HEK293 (cell line): ENCODE results near the gene CEP350.

ENCODE experiments used
- PBX3 ChIP-seq: sonication (generic); formaldehyde crosslinking; IDR thresholded peaks from 2 replicates; pipeline ENCODE4 v1.8.1; 2022; ENCODE audit warnings: mild to moderate bottlenecking, moderate library complexity, missing genetic modification reagents
- ZBTB10 ChIP-seq: fragments of 450-650 bp; formaldehyde crosslinking; IDR thresholded peaks from 2 replicates; pipeline ENCODE4 v1.5.1; 2016; ENCODE audit warnings: missing biosample characterization, missing genetic modification characterization
- ZBTB48 ChIP-seq: fragments of 450-650 bp; formaldehyde crosslinking; IDR thresholded peaks from 2 replicates; pipeline ENCODE4 v1.5.1; 2016; ENCODE audit warnings: missing biosample characterization, missing genetic modification characterization
- ZBTB6 ChIP-seq: fragments of 450-650 bp; formaldehyde crosslinking; IDR thresholded peaks from 2 replicates; pipeline ENCODE4 v1.5.1; 2017; ENCODE audit warnings: missing biosample characterization, missing genetic modification characterization
- ZEB2 ChIP-seq: fragments of 450-650 bp; formaldehyde crosslinking; IDR thresholded peaks from 2 replicates; pipeline ENCODE4 v1.5.1; 2016; ENCODE audit warnings: missing biosample characterization, missing genetic modification characterization
- ZNF146 ChIP-seq: fragments of 450-650 bp; formaldehyde crosslinking; IDR thresholded peaks from 2 replicates; pipeline ENCODE4 v1.5.1; 2016; ENCODE audit warnings: missing biosample characterization, missing genetic modification characterization
- ZNF2 ChIP-seq: fragments of 450-650 bp; formaldehyde crosslinking; IDR thresholded peaks from 2 replicates; pipeline ENCODE4 v1.5.1; 2016; ENCODE audit warnings: missing biosample characterization, missing genetic modification characterization
- ZNF214 ChIP-seq: fragments of 450-650 bp; formaldehyde crosslinking; IDR thresholded peaks from 2 replicates; pipeline ENCODE4 v1.5.1; 2017; ENCODE audit warnings: missing biosample characterization, mild to moderate bottlenecking, missing genetic modification characterization, borderline replicate concordance
- ZNF324 ChIP-seq: fragments of 450-650 bp; formaldehyde crosslinking; IDR thresholded peaks from 2 replicates; pipeline ENCODE4 v1.5.1; 2016; ENCODE audit warnings: missing biosample characterization, missing genetic modification characterization
- ZNF391 ChIP-seq: fragments of 450-650 bp; formaldehyde crosslinking; IDR thresholded peaks from 2 replicates; pipeline ENCODE4 v1.5.1; 2016; ENCODE audit warnings: low read depth, missing biosample characterization, missing genetic modification characterization, borderline replicate concordance
- ZNF501 ChIP-seq: fragments of 450-650 bp; formaldehyde crosslinking; IDR thresholded peaks from 2 replicates; pipeline ENCODE4 v1.5.1; 2016; ENCODE audit warnings: missing biosample characterization, missing genetic modification characterization
- ZNF548 ChIP-seq: fragments of 450-650 bp; formaldehyde crosslinking; IDR thresholded peaks from 2 replicates; pipeline ENCODE4 v1.5.1; 2016; ENCODE audit warnings: missing biosample characterization, missing genetic modification characterization
- ZNF555 ChIP-seq: fragments of 450-650 bp; formaldehyde crosslinking; conservative IDR thresholded peaks from 2 replicates; pipeline ENCODE4 v1.5.1; 2017; ENCODE audit warnings: missing biosample characterization, mild to moderate bottlenecking, missing genetic modification characterization, inconsistent platforms
- ZNF561 ChIP-seq: fragments of 450-650 bp; IDR thresholded peaks from 2 replicates; pipeline ENCODE4 v1.5.1; 2018; ENCODE audit warnings: missing biosample characterization, missing genetic modification characterization, borderline replicate concordance
- ZNF621 ChIP-seq: fragments of 450-650 bp; formaldehyde crosslinking; IDR thresholded peaks from 2 replicates; pipeline ENCODE4 v1.5.1; 2017; ENCODE audit warnings: missing biosample characterization, missing genetic modification characterization
- ZNF623 ChIP-seq: fragments of 450-650 bp; formaldehyde crosslinking; IDR thresholded peaks from 2 replicates; pipeline ENCODE4 v1.5.1; 2016; ENCODE audit warnings: missing biosample characterization, missing genetic modification characterization
- ZNF704 ChIP-seq: fragments of 450-650 bp; formaldehyde crosslinking; IDR thresholded peaks from 2 replicates; pipeline ENCODE4 v1.5.1; 2016; ENCODE audit warnings: missing biosample characterization, missing genetic modification characterization
- ZNF785 ChIP-seq: fragments of 450-650 bp; formaldehyde crosslinking; IDR thresholded peaks from 2 replicates; pipeline ENCODE4 v1.5.1; 2016; ENCODE audit warnings: missing biosample characterization, missing genetic modification characterization
- ZSCAN23 ChIP-seq: fragments of 450-650 bp; formaldehyde crosslinking; IDR thresholded peaks from 2 replicates; pipeline ENCODE4 v1.5.1; 2016; ENCODE audit warnings: missing biosample characterization, missing genetic modification characterization
- ZSCAN30 ChIP-seq: fragments of 450-650 bp; IDR thresholded peaks from 2 replicates; pipeline ENCODE4 v1.5.1; 2018; ENCODE audit warnings: missing biosample characterization, mild to moderate bottlenecking, missing genetic modification characterization, moderate library complexity
- ZXDB ChIP-seq: fragments of 450-650 bp; formaldehyde crosslinking; IDR thresholded peaks from 2 replicates; pipeline ENCODE4 v1.5.1; 2016; ENCODE audit warnings: missing biosample characterization, missing genetic modification characterization
- TF ChIP-seq, protein P1 (sequence below): fragments of 450-650 bp; formaldehyde crosslinking; IDR thresholded peaks from 2 replicates; pipeline ENCODE4 v1.5.1; 2016; ENCODE audit warnings: missing biosample characterization, missing genetic modification characterization
- TF ChIP-seq, protein P2 (sequence below): fragments of 450-650 bp; formaldehyde crosslinking; IDR thresholded peaks from 2 replicates; pipeline ENCODE4 v1.5.1; 2016; ENCODE audit warnings: missing biosample characterization, missing genetic modification characterization
- TF ChIP-seq, protein P3 (sequence below): fragments of 450-650 bp; formaldehyde crosslinking; IDR thresholded peaks from 2 replicates; pipeline ENCODE4 v1.5.1; 2017; ENCODE audit warnings: missing biosample characterization, missing genetic modification characterization
- TF ChIP-seq, protein P4 (sequence below): fragments of 450-650 bp; formaldehyde crosslinking; IDR thresholded peaks from 2 replicates; pipeline ENCODE4 v1.5.1; 2016; ENCODE audit warnings: missing biosample characterization, missing genetic modification characterization

Gene CEP350

DNA sequence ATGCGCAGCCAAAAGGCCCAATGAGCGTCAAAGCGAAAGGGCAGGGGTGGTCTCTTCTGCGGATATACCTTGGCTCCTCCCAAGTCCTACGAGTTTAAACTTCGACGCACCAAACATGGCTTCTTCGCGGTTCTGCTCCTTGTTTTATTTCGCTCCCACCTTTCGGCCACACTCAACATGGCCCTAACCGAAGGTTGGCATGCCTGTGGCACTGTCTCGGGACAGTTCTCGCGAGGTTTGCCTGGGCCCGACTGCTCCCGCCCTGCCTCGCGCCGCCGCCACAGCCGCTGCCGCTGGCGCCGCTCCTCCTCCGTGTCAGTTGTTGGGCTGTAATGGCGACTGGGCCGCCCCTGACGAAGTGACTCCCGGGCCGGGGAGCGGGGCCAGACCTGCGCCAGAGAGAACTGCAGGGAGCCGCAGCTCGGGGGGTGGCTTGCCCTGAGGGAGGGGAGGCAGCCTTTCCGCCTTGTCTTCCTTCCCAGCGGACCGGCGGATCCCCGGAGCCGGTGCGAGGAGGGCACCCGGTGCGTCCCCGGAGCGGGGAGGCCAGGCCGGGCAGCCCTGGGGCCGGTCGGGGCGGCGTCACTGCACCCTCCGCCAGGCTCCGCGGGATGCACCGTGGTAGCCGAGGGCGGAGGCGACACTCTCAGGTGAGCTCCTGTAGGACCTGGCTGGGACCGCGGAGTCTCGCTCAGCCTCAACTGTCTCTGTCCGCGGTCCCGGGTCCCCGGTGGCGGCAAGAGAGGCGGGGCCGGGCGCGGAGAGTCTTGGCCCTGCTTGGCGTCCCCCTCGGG is at the start of gene CEP350 (continued):
- TF ChIP-seq, protein P1, sequence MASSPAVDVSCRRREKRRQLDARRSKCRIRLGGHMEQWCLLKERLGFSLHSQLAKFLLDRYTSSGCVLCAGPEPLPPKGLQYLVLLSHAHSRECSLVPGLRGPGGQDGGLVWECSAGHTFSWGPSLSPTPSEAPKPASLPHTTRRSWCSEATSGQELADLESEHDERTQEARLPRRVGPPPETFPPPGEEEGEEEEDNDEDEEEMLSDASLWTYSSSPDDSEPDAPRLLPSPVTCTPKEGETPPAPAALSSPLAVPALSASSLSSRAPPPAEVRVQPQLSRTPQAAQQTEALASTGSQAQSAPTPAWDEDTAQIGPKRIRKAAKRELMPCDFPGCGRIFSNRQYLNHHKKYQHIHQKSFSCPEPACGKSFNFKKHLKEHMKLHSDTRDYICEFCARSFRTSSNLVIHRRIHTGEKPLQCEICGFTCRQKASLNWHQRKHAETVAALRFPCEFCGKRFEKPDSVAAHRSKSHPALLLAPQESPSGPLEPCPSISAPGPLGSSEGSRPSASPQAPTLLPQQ (tag by site-specific recombination): peak; percentile 9; the same call in 1 of the 2 replicates
- TF ChIP-seq ZSCAN30 (tag by site-specific recombination) (0 out of 2 replicates have a peak, but pooled peaks have one; percentile 2), ZXDB (tag by site-specific recombination) (peak; percentile 97), ZNF623 (no peak; the same call in 1 of the 2 replicates), PBX3 (CRISPR knock-in tag) (no peak), ZNF561 (tag by site-specific recombination) (peak; percentile 93), ZNF501 (tag by site-specific recombination) (peak; percentile 65), ZNF2 (tag by site-specific recombination) (peak; percentile 83), ZNF704 (tag by site-specific recombination) (0 out of 2 replicates have a peak, but pooled peaks have one; percentile 51), ZNF214 (no peak), ZNF324 (tag by site-specific recombination) (peak; percentile 87; the same call in 1 of the 2 replicates), ZNF785 (tag by site-specific recombination) (no peak), ZNF548 (tag by site-specific recombination) (no peak), ZBTB6 (tag by site-specific recombination) (no peak), ZNF621 (tag by site-specific recombination) (no peak), ZEB2 (peak; percentile 93), ZNF391 (tag by site-specific recombination) (peak; percentile 76; the same call in 1 of the 2 replicates), ZBTB48 (peak; percentile 56), ZNF555 (no peak), ZBTB10 (no peak), ZSCAN23 (tag by site-specific recombination) (no peak), ZNF146 (tag by site-specific recombination) (peak; percentile 41; the same call in 1 of the 2 replicates)
- TF ChIP-seq, protein P2, sequence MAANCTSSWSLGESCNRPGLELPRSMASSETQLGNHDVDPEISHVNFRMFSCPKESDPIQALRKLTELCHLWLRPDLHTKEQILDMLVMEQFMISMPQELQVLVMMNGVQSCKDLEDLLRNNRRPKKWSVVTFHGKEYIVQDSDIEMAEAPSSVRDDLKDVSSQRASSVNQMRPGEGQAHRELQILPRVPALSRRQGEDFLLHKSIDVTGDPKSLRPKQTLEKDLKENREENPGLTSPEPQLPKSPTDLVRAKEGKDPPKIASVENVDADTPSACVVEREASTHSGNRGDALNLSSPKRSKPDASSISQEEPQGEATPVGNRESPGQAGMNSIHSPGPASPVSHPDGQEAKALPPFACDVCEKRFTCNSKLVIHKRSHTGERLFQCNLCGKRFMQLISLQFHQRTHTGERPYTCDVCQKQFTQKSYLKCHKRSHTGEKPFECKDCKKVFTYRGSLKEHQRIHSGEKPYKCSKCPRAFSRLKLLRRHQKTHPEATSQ: 0 out of 2 replicates have a peak, but pooled peaks have one; percentile 40
- TF ChIP-seq, protein P3, sequence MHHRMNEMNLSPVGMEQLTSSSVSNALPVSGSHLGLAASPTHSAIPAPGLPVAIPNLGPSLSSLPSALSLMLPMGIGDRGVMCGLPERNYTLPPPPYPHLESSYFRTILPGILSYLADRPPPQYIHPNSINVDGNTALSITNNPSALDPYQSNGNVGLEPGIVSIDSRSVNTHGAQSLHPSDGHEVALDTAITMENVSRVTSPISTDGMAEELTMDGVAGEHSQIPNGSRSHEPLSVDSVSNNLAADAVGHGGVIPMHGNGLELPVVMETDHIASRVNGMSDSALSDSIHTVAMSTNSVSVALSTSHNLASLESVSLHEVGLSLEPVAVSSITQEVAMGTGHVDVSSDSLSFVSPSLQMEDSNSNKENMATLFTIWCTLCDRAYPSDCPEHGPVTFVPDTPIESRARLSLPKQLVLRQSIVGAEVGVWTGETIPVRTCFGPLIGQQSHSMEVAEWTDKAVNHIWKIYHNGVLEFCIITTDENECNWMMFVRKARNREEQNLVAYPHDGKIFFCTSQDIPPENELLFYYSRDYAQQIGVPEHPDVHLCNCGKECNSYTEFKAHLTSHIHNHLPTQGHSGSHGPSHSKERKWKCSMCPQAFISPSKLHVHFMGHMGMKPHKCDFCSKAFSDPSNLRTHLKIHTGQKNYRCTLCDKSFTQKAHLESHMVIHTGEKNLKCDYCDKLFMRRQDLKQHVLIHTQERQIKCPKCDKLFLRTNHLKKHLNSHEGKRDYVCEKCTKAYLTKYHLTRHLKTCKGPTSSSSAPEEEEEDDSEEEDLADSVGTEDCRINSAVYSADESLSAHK (tag by site-specific recombination): no peak
- TF ChIP-seq, protein P4, sequence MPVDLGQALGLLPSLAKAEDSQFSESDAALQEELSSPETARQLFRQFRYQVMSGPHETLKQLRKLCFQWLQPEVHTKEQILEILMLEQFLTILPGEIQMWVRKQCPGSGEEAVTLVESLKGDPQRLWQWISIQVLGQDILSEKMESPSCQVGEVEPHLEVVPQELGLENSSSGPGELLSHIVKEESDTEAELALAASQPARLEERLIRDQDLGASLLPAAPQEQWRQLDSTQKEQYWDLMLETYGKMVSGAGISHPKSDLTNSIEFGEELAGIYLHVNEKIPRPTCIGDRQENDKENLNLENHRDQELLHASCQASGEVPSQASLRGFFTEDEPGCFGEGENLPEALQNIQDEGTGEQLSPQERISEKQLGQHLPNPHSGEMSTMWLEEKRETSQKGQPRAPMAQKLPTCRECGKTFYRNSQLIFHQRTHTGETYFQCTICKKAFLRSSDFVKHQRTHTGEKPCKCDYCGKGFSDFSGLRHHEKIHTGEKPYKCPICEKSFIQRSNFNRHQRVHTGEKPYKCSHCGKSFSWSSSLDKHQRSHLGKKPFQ: no peak
